NB4 (cell line): ENCODE results near the gene PPID.

Experiments
- MYC ChIP-seq: IDR thresholded peaks from 2 replicates; pipeline ENCODE4 v1.6.1; 2011; ENCODE audit warnings: low read depth, low read length
- POLR2A ChIP-seq: IDR thresholded peaks from 2 replicates; pipeline ENCODE4 v1.6.1; 2011; ENCODE audit warnings: mild to moderate bottlenecking; ENCODE audit not compliant: insufficient read length; ENCODE audit errors: extremely low read depth

DNA sequence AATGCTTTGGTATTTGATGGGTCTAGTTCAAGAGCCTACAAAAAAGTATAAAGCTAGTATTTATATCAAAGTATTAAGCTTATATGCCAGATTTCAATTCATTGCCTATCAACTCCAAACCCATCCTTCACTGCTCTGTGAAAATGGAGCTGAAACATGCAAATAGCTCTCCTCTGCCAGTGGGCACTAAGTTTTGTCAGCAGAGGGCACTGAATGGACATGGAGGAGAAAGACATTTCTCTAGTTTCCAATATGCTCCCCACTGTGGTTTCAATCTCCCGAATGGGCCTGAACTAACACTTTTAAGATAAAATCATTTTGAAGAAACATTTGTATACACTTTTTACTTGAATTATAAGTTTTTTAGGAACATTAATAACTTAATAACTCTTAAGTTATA, 12.4 kb downstream of the PPID start:
- TF ChIP-seq MYC (no peak), POLR2A (no peak)
